SK-N-MC (cell line): ENCODE measurements around the gene ZNF619.

Experiments used
- EZH2 ChIP-seq: fragments of 200-600 bp; sonication (generic); IDR thresholded peaks from one replicate; pipeline ENCODE4 v1.6.1; 2017; ENCODE audit warnings: antibody characterized with exemption
- FOXP2 ChIP-seq: optimal IDR thresholded peaks from 2 replicates; pipeline ENCODE3; 2011; ENCODE audit warnings: mild to moderate bottlenecking, moderate library complexity; ENCODE audit not compliant: insufficient read depth; ENCODE audit errors: extremely low read length, control extremely low read depth
- POLR2AphosphoS5 ChIP-seq: IDR thresholded peaks from 2 replicates; pipeline ENCODE4 v1.6.1; 2012; ENCODE audit warnings: mild to moderate bottlenecking, low read depth, low read length, borderline replicate concordance

GRCh38 chr3:40490916-40491315 is 14.0 kb downstream of the ZNF619 start:
- no peak for TF ChIP-seq POLR2AphosphoS5
- TF ChIP-seq EZH2, result no peak
- TF ChIP-seq FOXP2, result no peak
